SU-DHL-6 (cell line): Measurements from ENCODE around the gene MTCH1.

Source experiments
- EZH2phosphoT487 ChIP-seq: fragments of 200-600 bp; sonication (generic), shearing (Covaris generic); conservative IDR thresholded peaks from 2 replicates; pipeline ENCODE4 v1.6.1; 2018; ENCODE audit warnings: mild to moderate bottlenecking, antibody characterized with exemption, low read length, moderate library complexity, mixed read lengths
- TF ChIP-seq, protein P1 (sequence below): fragments of 200-600 bp; sonication (generic); IDR thresholded peaks from one replicate; pipeline ENCODE4 v1.5.1; 2017; ENCODE audit warnings: antibody characterized with exemption, mild to moderate bottlenecking, low read length, moderate library complexity; ENCODE audit not compliant: insufficient read depth, poor library complexity, severe bottlenecking

DNA sequence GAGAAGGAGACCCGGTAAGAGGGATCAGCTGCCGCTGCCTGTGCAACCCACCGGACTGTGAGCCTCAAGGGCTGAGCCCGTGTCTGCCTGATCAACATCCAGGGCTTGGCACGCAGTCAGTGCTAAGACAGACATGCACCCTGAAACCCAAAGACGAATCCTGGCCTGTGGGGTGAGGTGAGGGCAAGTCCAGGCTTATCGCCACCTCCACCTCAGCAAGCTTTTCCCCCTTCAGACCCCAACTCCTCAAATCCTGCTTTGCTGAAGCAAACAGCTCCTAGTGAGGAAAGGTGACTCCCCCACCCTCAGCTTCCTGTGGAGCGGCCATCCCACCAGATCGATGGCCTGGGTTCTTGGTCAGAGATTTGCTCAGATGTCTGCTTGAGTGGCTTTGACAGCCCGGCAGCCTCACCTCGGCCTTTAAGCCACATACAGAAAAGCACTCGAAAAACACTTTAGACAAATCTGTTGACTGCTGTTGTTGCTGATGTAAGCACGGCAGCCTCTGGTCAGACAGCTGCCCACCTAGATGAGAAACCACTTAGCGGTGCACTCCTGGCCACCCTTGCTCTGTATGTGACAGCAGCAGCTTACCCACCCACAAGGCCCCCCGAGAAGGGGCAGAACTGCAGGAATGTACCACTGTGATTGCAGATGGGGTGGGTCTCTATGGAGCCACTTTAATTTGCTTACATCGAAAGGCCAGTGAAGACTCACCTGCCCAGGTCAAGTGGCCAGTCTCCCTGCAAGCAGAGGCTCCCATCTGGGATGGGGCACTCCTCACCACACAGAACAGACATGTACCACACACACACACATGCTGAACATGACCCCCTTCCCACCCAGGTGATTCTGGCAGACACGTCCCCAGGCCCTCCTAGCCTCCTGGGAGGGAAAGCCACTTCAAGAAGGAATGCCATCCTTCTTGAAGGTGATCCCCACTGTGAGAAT is 14.8 kb downstream of the MTCH1 start:
- TF ChIP-seq, protein P1, sequence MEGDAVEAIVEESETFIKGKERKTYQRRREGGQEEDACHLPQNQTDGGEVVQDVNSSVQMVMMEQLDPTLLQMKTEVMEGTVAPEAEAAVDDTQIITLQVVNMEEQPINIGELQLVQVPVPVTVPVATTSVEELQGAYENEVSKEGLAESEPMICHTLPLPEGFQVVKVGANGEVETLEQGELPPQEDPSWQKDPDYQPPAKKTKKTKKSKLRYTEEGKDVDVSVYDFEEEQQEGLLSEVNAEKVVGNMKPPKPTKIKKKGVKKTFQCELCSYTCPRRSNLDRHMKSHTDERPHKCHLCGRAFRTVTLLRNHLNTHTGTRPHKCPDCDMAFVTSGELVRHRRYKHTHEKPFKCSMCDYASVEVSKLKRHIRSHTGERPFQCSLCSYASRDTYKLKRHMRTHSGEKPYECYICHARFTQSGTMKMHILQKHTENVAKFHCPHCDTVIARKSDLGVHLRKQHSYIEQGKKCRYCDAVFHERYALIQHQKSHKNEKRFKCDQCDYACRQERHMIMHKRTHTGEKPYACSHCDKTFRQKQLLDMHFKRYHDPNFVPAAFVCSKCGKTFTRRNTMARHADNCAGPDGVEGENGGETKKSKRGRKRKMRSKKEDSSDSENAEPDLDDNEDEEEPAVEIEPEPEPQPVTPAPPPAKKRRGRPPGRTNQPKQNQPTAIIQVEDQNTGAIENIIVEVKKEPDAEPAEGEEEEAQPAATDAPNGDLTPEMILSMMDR, result no peak
- TF ChIP-seq EZH2phosphoT487, result no peak
